PC-3 (cell line): Measurements from ENCODE around the gene SIGLECL1. TPM values are rescaled to one million over a fixed set of nuclear protein-coding genes. Genes with fewer than 3 reads are reported as not detected.

Experiments used
- ATAC-seq: fragments of 200-7000 bp; cut with Tn5 transposase; 2 replicates; pipeline ENCODE4 v1.9.1; 2020; ENCODE audit warnings: mild to moderate bottlenecking, moderate library complexity
- BruUV-seq: library from RNA; stranded (reverse); fragments of 400-500 nt; replicated peaks from 2 replicates; lab custom pipeline; 2021; lab: Mats Ljungman, UMichigan
- CTCF ChIA-PET: fragments of 300-600 bp; sonication (Branson Sonifier 250); formaldehyde crosslinking; loops from one replicate; lab custom pipeline; 2022; ENCODE audit warnings: antibody characterized with exemption; lab: Charles Lee
- POLR2A ChIA-PET: fragments of 300-600 bp; sonication (Branson Sonifier 250); formaldehyde crosslinking; loops from one replicate; lab custom pipeline; 2022; ENCODE audit warnings: antibody characterized with exemption; ENCODE audit not compliant: unreplicated experiment; lab: Charles Lee
- DNase-seq: peaks from one replicate; pipeline ENCODE4 v3.0.0-alpha.2; 2015
- H2AFZ ChIP-seq: fragments of 300-600 bp; sonication (generic); 2 replicates; pipeline ENCODE4 v1.6.0; 2016; ENCODE audit warnings: antibody characterized with exemption, low read length
- H3F3A ChIP-seq: fragments of 300-600 bp; sonication (generic); one replicate; pipeline ENCODE4 v1.6.0; 2017; ENCODE audit warnings: antibody characterized with exemption, low read length, control low read depth, mild to moderate bottlenecking; ENCODE audit not compliant: unreplicated experiment
- H3K27ac ChIP-seq: fragments of 300-600 bp; sonication (generic); 2 replicates; pipeline ENCODE4 v1.5.1; 2016; ENCODE audit warnings: mild to moderate bottlenecking, low read length
- H3K27me3 ChIP-seq: fragments of 300-600 bp; sonication (generic); 2 replicates; pipeline ENCODE4 v1.6.1; 2016; ENCODE audit warnings: low read length, mixed read lengths
- H3K36me3 ChIP-seq: fragments of 300-600 bp; sonication (generic); 2 replicates; pipeline ENCODE4 v1.6.1; 2016; ENCODE audit warnings: low read depth, mixed run types, low read length, mixed read lengths
- H3K4me1 ChIP-seq: fragments of 300-600 bp; sonication (generic); 2 replicates; pipeline ENCODE4 v1.5.1; 2016; ENCODE audit warnings: low read length; ENCODE audit not compliant: insufficient read depth
- H3K4me2 ChIP-seq: fragments of 300-600 bp; sonication (generic); 2 replicates; pipeline ENCODE4 v1.6.0; 2016; ENCODE audit warnings: low read length
- H3K4me3 ChIP-seq: fragments of 300-600 bp; sonication (generic); 2 replicates; pipeline ENCODE4 v1.5.1; 2016; ENCODE audit warnings: mild to moderate bottlenecking, low read length, mixed read lengths
- H3K79me2 ChIP-seq: fragments of 300-600 bp; sonication (generic); 2 replicates; pipeline ENCODE4 v1.6.1; 2017; ENCODE audit warnings: low read length, mixed read lengths
- H3K9ac ChIP-seq: fragments of 300-600 bp; sonication (generic); 2 replicates; pipeline ENCODE4 v1.6.0; 2016; ENCODE audit warnings: mild to moderate bottlenecking, low read length
- H3K9me2 ChIP-seq: fragments of 300-600 bp; sonication (generic); replicated peaks from 2 replicates; pipeline ENCODE4 v1.6.1; 2016; ENCODE audit warnings: mixed run types, low read length, mixed read lengths
- H3K9me3 ChIP-seq: fragments of 300-600 bp; sonication (generic); 2 replicates; pipeline ENCODE4 v1.6.1; 2016; ENCODE audit warnings: low read length, mixed read lengths
- H4K20me1 ChIP-seq: fragments of 300-600 bp; sonication (generic); 2 replicates; pipeline ENCODE4 v1.6.1; 2016; ENCODE audit warnings: low read length, mixed read lengths
- EZH2 ChIP-seq: fragments of 300-600 bp; sonication (generic); IDR thresholded peaks from one replicate; pipeline ENCODE4 v1.6.1; 2017; ENCODE audit warnings: antibody characterized with exemption, mild to moderate bottlenecking, low read length; ENCODE audit not compliant: unreplicated experiment
- EZH2phosphoT487 ChIP-seq: fragments of 300-600 bp; sonication (generic); IDR thresholded peaks from 2 replicates; pipeline ENCODE4 v1.6.1; 2018; ENCODE audit warnings: mild to moderate bottlenecking, antibody characterized with exemption, low read length, borderline replicate concordance
- intact Hi-C: fragments of 100-400 bp; cut with micrococcal nuclease; formaldehyde crosslinking; loops from 2 replicates; pipeline ENCODE4 v1.9.0; 2023
- total RNA-seq: library from RNA; depleted of rRNA; stranded (reverse); fragments of >200 nt; gene quantifications from 2 replicates; pipeline ENCODE4 v1.2.3, GENCODE V29; 2014
- TF ChIP-seq, protein P1 (sequence below): fragments of 300-600 bp; sonication (generic); conservative IDR thresholded peaks from 2 replicates; pipeline ENCODE4 v1.5.1; 2017; ENCODE audit warnings: antibody characterized with exemption, low read depth, mild to moderate bottlenecking, low read length

The SIGLECL1 gene
- total RNA-seq, 1 experiment from 2014 or later, result not detected

DNA sequence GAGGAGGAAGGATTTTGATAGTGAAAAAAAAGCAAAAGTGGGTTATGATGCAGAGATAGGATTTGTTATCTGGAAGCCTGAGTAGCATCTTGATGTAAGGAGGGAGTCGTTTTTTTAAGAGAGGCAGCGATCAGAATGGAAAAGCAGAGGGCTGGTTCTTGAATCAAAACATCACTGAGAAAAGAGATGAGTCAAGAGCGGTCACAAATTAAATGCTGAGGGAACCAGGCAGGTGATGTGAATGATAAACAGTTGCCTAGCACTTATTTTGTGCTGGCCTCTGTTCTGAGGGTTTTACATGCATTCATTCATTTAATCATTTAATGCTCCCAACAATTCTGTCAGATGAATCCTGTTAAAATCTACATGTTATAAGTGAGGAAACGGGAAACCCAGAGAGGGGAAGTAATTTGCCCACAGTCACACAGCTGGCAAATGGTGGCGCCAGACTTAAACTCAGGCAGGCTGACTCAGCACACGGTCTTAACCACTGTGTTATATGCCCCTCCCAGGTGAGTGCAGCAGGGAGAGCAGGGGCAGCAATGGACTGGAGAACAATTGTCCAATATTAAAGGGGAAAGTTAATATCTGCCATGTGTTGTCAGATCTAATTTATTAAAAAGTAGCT lies 21.4 kb downstream of the SIGLECL1 start:
- peak; percentile 62; the same call in 1 of the 2 replicates for ATAC-seq
- Histone ChIP-seq H4K20me1 (no peaks in the 10 kb centered on the region), H3F3A (no peaks in the 10 kb centered on the region), H3K9me2 (no peaks in the 10 kb centered on the region), H3K4me2 (no peak overlapping the region), H3K4me3 (no peak overlapping the region), H3K4me1 (no peaks in the 10 kb centered on the region), H3K9me3 (no peaks in the 10 kb centered on the region), H3K27me3 (peaks cover 32% of the 10 kb centered on the region), H3K27ac (no peak overlapping the region), H3K79me2 (no peaks in the 10 kb centered on the region), H2AFZ (no peak overlapping the region), H3K36me3 (no peaks in the 10 kb centered on the region), H3K9ac (no peak overlapping the region)
- ChIA-PET CTCF (no interaction called here), POLR2A (interaction anchor here (0.6 kb wide), 1 partner anchor 375 kb away, joined by 3 read pairs; no protein-coding TSS in a partner anchor)
- TF ChIP-seq, protein P1, sequence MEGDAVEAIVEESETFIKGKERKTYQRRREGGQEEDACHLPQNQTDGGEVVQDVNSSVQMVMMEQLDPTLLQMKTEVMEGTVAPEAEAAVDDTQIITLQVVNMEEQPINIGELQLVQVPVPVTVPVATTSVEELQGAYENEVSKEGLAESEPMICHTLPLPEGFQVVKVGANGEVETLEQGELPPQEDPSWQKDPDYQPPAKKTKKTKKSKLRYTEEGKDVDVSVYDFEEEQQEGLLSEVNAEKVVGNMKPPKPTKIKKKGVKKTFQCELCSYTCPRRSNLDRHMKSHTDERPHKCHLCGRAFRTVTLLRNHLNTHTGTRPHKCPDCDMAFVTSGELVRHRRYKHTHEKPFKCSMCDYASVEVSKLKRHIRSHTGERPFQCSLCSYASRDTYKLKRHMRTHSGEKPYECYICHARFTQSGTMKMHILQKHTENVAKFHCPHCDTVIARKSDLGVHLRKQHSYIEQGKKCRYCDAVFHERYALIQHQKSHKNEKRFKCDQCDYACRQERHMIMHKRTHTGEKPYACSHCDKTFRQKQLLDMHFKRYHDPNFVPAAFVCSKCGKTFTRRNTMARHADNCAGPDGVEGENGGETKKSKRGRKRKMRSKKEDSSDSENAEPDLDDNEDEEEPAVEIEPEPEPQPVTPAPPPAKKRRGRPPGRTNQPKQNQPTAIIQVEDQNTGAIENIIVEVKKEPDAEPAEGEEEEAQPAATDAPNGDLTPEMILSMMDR, result peak; percentile 42; the same call in 1 of the 2 replicates
- no peak for TF ChIP-seq EZH2
- peak; percentile 47 for DNase-seq
- no TSS peak for BruUV-seq
- intact Hi-C loops, result no loop called here

DNA sequence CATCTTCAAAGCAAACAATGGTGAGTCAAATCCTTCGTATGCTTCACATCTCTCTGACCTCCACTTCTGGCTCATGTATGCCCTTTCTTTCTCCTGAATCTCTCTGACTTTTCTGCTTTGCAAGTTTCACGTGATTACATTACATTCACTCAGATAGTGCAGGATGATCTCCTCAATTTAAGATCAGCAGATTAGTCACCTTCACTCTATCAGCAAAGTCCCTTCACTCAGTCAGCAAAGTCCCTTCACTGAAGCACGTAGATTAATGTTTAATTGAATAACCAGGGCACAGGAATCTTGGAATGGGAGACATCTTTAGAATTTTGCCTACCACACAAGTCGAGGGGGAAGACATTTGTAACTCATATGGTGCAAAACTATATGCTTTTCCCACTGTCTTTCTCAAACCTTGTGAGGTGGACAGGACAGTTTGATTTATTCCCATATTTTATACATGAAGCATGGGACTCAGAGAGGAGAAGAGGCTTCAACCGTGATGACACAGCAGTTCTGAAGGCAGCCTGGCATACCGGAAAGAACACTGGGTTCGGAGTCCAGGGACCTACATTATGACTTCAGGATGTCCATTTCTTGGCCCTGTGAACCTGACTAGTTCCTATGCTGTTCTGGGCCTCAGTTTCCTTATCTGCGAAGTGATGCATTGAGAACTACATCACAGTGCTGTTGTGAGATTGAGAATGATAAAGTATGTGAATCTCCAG lies 23.3 kb downstream of the SIGLECL1 start:
- ATAC-seq, result no peak

More for the DNA sequence above, 23.3 kb downstream of the SIGLECL1 start:
- no peaks in the 10 kb centered on the region for H3F3A ChIP-seq
- ChIA-PET CTCF (no interaction called here), POLR2A (no interaction called here)
- H3K27ac ChIP-seq, result no peak overlapping the region
- TF ChIP-seq EZH2phosphoT487 (no peak), EZH2 (no peak)
- TF ChIP-seq, protein P1, result no peak
- no peak overlapping the region for H3K4me2 ChIP-seq
- no peak overlapping the region for H2AFZ ChIP-seq
- H3K9me3 ChIP-seq, result no peaks in the 10 kb centered on the region
- H3K4me1 ChIP-seq, result no peaks in the 10 kb centered on the region
- no peaks in the 10 kb centered on the region for H4K20me1 ChIP-seq
- no peaks in the 10 kb centered on the region for H3K79me2 ChIP-seq
- BruUV-seq, result no TSS peak
- no peak overlapping the region for H3K9ac ChIP-seq
- H3K9me2 ChIP-seq, result no peaks in the 10 kb centered on the region
- intact Hi-C loops, result no loop called here
- peaks cover 31% of the 10 kb centered on the region for H3K27me3 ChIP-seq
- H3K4me3 ChIP-seq, result no peak overlapping the region
- no peaks in the 10 kb centered on the region for H3K36me3 ChIP-seq
- DNase-seq, result no peak
